ENCODE data around the gene CD151.

GRCh38 chr11:853682-854448 lies 21.1 kb downstream of the CD151 start:
- TF ChIP-seq CTCF (IDR thresholded peaks at IDR 0.05 in 8 of 11, conservative IDR thresholded peaks at IDR 0.05 in 3 of 11) (no peak), POLR2AphosphoS5 (IDR thresholded peaks at IDR 0.05) (no peak), POLR2A (IDR thresholded peaks at IDR 0.05) (no peak)

Measured in spleen (tissue), 7 donors.